K562 (cell line): Measurements from ENCODE around the gene ADD1. TPM values are rescaled to one million over a fixed set of nuclear protein-coding genes. Genes with fewer than 3 reads are reported as not detected.

ENCODE experiments used
- ASH1L ChIP-seq: fragments of 450-650 bp; IDR thresholded peaks from 2 replicates; pipeline ENCODE4 v1.6.1; 2018; ENCODE audit warnings: borderline replicate concordance, mild to moderate bottlenecking, low read depth; ENCODE audit not compliant: partially characterized antibody
- BRCA1 ChIP-seq, 2 experiments: fragments of 450-650 bp in 1 of 2; sonication (generic) in 1 of 2; formaldehyde crosslinking in 1 of 2; IDR thresholded peaks; 2 replicates each; pipeline versions ENCODE4 v1.5.0 to v1.6.1; 2017 to 2020; ENCODE audit warnings: mild to moderate bottlenecking in 1 of 2, missing genetic modification reagents in 1 of 2
- CBX2 ChIP-seq: fragments of 200-600 bp; sonication (generic); IDR thresholded peaks from one replicate; pipeline ENCODE4 v1.6.1; 2012; ENCODE audit warnings: mild to moderate bottlenecking, low read length, inconsistent platforms; ENCODE audit not compliant: insufficient read depth, poor library complexity, severe bottlenecking
- CTBP1 ChIP-seq: fragments of 450-650 bp; IDR thresholded peaks from 2 replicates; pipeline ENCODE4 v1.6.1; 2016; ENCODE audit warnings: borderline replicate concordance
- FOXM1 ChIP-seq, 2 experiments: fragments of 450-650 bp in 1 of 2; sonication (generic) in 1 of 2; formaldehyde crosslinking in 1 of 2; IDR thresholded peaks; 2 replicates each; pipeline versions ENCODE4 v1.6.1 to v1.9.0; 2017 to 2022; ENCODE audit warnings: low read depth in 2 of 2, mild to moderate bottlenecking in 2 of 2, missing genetic modification reagents in 1 of 2, moderate library complexity in 1 of 2
- KLF10 ChIP-seq: fragments of 250-450 bp; sonication (Bioruptor Pico); IDR thresholded peaks from 2 replicates; pipeline ENCODE4 v1.6.1; 2021; ENCODE audit warnings: matching md5 sums
- MAZ ChIP-seq, 2 experiments: fragments of 450-650 bp in 1 of 2; sonication (generic) in 1 of 2; formaldehyde crosslinking; IDR thresholded peaks in 1 of 2; conservative IDR thresholded peaks in 1 of 2; 2 replicates each; pipeline versions ENCODE4 v1.4.0 to v1.5.0; 2020; ENCODE audit warnings: mild to moderate bottlenecking in 1 of 2, missing genetic modification reagents in 1 of 2
- MTA2 ChIP-seq: fragments of 450-650 bp; IDR thresholded peaks from 2 replicates; pipeline ENCODE4 v1.6.1; 2016; ENCODE audit warnings: low read depth
- PHF20 ChIP-seq: fragments of 450-650 bp; IDR thresholded peaks from 2 replicates; pipeline ENCODE4 v1.6.1; 2018; ENCODE audit not compliant: partially characterized antibody
- RBM25 ChIP-seq: fragments of 200-400 bp; formaldehyde crosslinking; IDR thresholded peaks from 2 replicates; pipeline ENCODE4 v1.6.1; 2018; ENCODE audit warnings: low read length, low read depth, moderate library complexity; ENCODE audit not compliant: severe bottlenecking
- RFX5 ChIP-seq: IDR thresholded peaks from 2 replicates; pipeline ENCODE4 v1.6.1; 2011; ENCODE audit warnings: low read depth, mild to moderate bottlenecking, improper control_type of control experiment, low read length
- SLC30A9 ChIP-seq: fragments of 250-450 bp; sonication (Bioruptor Pico); IDR thresholded peaks from 2 replicates; pipeline ENCODE4 v1.8.0; 2022; ENCODE audit warnings: mild to moderate bottlenecking, moderate library complexity
- SMARCA5 ChIP-seq: fragments of 450-650 bp; IDR thresholded peaks from 2 replicates; pipeline ENCODE4 v1.6.1; 2016
- SP2 ChIP-seq: IDR thresholded peaks from 2 replicates; pipeline ENCODE4 v1.6.1; 2011; ENCODE audit warnings: mild to moderate bottlenecking, low read depth, low read length, moderate library complexity; ENCODE audit not compliant: poor library complexity, severe bottlenecking; ENCODE audit errors: extremely low read depth
- ZNF174 ChIP-seq: fragments of 250-450 bp; sonication (Bioruptor Pico); IDR thresholded peaks from 2 replicates; pipeline ENCODE4 v1.4.0; 2020; ENCODE audit warnings: mild to moderate bottlenecking
- polyA plus RNA-seq, 8 experiments: library from polyadenylated mRNA; depleted of rRNA in 4 of 8; stranded (reverse) in 5 of 8; unstranded in 3 of 8; fragments of >200 nt; fragmentation: Nextera tagmentation in 2 of 8; fragmentation: Illumina TruSeq in 1 of 8; extraction: Ambion mirVana in 2 of 8; extraction: Trizol in 1 of 8; gene quantifications; 2 replicates each; pipeline versions ENCODE4 v1.2.1 to v1.2.3, GENCODE V29; 2011 to 2014; ENCODE audit warnings: inconsistent platforms in 1 of 8, missing spikeins in 1 of 8
- total RNA-seq, 7 experiments: library from RNA; depleted of rRNA in 6 of 7; stranded (reverse); fragments of >200 nt in 6 of 7; fragmentation: Illumina TruSeq in 2 of 7; extraction: Trizol in 2 of 7; gene quantifications; 2 replicates each; pipeline versions ENCODE4 v1.2.1 to v1.2.3, GENCODE V29; 2011 to 2021; ENCODE audit warnings: low replicate concordance in 1 of 7
- TF ChIP-seq, protein P1 (sequence below): sonication (generic); formaldehyde crosslinking; IDR thresholded peaks from 2 replicates; pipeline ENCODE4 v1.8.1; 2023; ENCODE audit warnings: mild to moderate bottlenecking, missing genetic modification reagents
- TF ChIP-seq, protein P2 (sequence below), 2 experiments: IDR thresholded peaks; 2 replicates each; pipeline ENCODE4 v1.6.1; 2011; ENCODE audit warnings: borderline replicate concordance in 1 of 2, control low read depth in 1 of 2, low read depth in 1 of 2, low read length in 1 of 2, mild to moderate bottlenecking in 1 of 2, mixed read lengths in 1 of 2, moderate library complexity in 1 of 2; ENCODE audit not compliant: insufficient read depth in 1 of 2, insufficient read length in 1 of 2, poor library complexity in 1 of 2, severe bottlenecking in 1 of 2; ENCODE audit errors: extremely low read depth in 1 of 2
- TF ChIP-seq, protein P3 (sequence below): fragments of 450-650 bp; formaldehyde crosslinking; IDR thresholded peaks from 2 replicates; pipeline ENCODE4 v1.4.0; 2020; ENCODE audit warnings: mild to moderate bottlenecking, mixed read lengths
- TF ChIP-seq, protein P4 (sequence below): fragments of 450-650 bp; IDR thresholded peaks from 2 replicates; pipeline ENCODE4 v1.6.1; 2016; ENCODE audit warnings: borderline replicate concordance

ADD1 gene
- total and polyA plus RNA-seq, 9 of the 15 experiments (the other 6 are each of a cell fraction or from before 2014, with no cell fraction given) = 17.5 to 153 (median 74.0) TPM

DNA sequence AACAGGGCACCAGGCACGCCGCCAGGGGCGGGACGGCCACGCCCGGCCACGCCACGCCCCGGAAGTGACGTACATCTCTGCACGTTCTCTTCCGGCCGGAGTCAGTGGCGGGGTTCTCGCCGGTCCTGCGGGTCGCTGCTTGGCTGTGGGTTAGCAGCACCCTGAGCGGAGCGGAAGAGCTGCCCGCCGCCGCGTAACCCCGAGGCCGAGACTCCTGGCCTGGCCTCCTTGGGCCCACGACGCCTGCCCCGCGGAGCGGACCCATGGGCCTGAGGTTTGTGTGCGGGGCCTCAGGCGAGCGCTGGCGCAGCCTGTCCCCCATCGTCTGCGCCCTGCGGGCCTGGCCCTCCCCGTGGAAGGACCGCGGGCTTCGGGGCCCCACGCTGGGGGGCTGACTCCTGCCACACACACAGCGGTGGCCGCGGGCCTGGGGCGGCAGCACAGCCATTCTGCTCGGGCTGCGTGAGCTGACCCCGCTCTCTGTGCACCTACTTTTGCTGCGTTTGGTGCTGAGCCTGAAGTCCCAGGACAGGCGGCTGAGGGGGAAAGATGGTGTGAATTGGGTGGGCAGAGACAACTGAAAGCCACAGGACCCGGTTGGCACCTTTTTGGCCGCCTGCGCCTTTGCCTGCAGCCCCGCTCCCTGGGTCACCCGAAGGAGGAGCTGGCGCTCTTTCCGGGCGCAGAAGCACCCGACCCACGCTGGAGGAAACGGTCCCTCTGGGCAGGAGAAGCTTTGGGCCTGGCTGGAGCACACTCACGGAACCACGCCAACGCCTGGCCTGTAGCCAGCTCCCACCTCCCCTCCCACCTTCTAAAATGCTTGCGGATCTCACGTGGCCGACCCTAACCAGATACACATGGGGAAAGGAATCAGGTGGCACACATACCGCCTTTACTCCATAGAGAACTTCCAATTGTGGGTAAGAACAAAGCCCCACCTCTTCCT lies 91.4 kb downstream of the ADD1 start (continued):
- TF ChIP-seq ZNF174 = no peak
- no peak for TF ChIP-seq KLF10 (CRISPR knock-in tag)
- TF ChIP-seq MAZ (CRISPR knock-in tag; conservative IDR thresholded peaks at IDR 0.05 in 1 of 2, IDR thresholded peaks at IDR 0.05 in 1 of 2) = peak; percentile 43 to 58; a peak in 2 of 4 replicates
- no peak for TF ChIP-seq MTA2
- TF ChIP-seq CBX2 = no peak
- TF ChIP-seq ASH1L = no peak
- TF ChIP-seq, protein P1, sequence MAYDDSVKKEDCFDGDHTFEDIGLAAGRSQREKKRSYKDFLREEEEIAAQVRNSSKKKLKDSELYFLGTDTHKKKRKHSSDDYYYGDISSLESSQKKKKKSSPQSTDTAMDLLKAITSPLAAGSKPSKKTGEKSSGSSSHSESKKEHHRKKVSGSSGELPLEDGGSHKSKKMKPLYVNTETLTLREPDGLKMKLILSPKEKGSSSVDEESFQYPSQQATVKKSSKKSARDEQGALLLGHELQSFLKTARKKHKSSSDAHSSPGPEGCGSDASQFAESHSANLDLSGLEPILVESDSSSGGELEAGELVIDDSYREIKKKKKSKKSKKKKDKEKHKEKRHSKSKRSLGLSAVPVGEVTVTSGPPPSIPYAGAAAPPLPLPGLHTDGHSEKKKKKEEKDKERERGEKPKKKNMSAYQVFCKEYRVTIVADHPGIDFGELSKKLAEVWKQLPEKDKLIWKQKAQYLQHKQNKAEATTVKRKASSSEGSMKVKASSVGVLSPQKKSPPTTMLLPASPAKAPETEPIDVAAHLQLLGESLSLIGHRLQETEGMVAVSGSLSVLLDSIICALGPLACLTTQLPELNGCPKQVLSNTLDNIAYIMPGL (CRISPR knock-in tag) = no peak
- no peak for TF ChIP-seq SMARCA5
- no peak for TF ChIP-seq SLC30A9 (CRISPR knock-in tag)
- no peak for TF ChIP-seq SP2
- no peak for TF ChIP-seq FOXM1 (IDR thresholded peaks at IDR 0.05; ENCODE audit: low read depth)
- 0 out of 2 replicates have a peak, but pooled peaks have one; percentile 27 for TF ChIP-seq FOXM1 (CRISPR knock-in tag; IDR thresholded peaks at IDR 0.05; ENCODE audit: low read depth)
- TF ChIP-seq, protein P2, sequence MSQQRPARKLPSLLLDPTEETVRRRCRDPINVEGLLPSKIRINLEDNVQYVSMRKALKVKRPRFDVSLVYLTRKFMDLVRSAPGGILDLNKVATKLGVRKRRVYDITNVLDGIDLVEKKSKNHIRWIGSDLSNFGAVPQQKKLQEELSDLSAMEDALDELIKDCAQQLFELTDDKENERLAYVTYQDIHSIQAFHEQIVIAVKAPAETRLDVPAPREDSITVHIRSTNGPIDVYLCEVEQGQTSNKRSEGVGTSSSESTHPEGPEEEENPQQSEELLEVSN (IDR thresholded peaks at IDR 0.05; ENCODE audit: borderline replicate concordance in 1 of 2, extremely low read depth in 1 of 2, insufficient read depth in 1 of 2, insufficient read length in 1 of 2, low read depth in 1 of 2, low read length in 1 of 2, poor library complexity in 1 of 2, severe bottlenecking in 1 of 2) = peak in 1 of 2 experiments; percentile 57
- TF ChIP-seq, protein P3, sequence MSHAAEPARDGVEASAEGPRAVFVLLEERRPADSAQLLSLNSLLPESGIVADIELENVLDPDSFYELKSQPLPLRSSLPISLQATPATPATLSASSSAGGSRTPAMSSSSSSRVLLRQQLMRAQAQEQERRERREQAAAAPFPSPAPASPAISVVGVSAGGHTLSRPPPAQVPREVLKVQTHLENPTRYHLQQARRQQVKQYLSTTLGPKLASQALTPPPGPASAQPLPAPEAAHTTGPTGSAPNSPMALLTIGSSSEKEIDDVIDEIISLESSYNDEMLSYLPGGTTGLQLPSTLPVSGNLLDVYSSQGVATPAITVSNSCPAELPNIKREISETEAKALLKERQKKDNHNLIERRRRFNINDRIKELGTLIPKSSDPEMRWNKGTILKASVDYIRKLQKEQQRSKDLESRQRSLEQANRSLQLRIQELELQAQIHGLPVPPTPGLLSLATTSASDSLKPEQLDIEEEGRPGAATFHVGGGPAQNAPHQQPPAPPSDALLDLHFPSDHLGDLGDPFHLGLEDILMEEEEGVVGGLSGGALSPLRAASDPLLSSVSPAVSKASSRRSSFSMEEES (CRISPR knock-in tag) = no peak
- TF ChIP-seq BRCA1 (IDR thresholded peaks at IDR 0.05) = no peak
- no peak for TF ChIP-seq BRCA1 (CRISPR knock-in tag; IDR thresholded peaks at IDR 0.05)
- no peak for TF ChIP-seq RFX5
- TF ChIP-seq RBM25 = no peak
- peak; percentile 60; the same call in 1 of the 2 replicates for TF ChIP-seq CTBP1
- TF ChIP-seq, protein P4, sequence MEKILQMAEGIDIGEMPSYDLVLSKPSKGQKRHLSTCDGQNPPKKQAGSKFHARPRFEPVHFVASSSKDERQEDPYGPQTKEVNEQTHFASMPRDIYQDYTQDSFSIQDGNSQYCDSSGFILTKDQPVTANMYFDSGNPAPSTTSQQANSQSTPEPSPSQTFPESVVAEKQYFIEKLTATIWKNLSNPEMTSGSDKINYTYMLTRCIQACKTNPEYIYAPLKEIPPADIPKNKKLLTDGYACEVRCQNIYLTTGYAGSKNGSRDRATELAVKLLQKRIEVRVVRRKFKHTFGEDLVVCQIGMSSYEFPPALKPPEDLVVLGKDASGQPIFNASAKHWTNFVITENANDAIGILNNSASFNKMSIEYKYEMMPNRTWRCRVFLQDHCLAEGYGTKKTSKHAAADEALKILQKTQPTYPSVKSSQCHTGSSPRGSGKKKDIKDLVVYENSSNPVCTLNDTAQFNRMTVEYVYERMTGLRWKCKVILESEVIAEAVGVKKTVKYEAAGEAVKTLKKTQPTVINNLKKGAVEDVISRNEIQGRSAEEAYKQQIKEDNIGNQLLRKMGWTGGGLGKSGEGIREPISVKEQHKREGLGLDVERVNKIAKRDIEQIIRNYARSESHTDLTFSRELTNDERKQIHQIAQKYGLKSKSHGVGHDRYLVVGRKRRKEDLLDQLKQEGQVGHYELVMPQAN = peak; percentile 78; the same call in 1 of the 2 replicates
- TF ChIP-seq PHF20 = peak; percentile 78
